ENCODE data around the gene ITPKA.
"Not testable (repeated sequence)": the region's sequence is repeated elsewhere in the genome, so short reads cannot be mapped to it uniquely, and the experiment has no call there.

Gene ITPKA

DNA sequence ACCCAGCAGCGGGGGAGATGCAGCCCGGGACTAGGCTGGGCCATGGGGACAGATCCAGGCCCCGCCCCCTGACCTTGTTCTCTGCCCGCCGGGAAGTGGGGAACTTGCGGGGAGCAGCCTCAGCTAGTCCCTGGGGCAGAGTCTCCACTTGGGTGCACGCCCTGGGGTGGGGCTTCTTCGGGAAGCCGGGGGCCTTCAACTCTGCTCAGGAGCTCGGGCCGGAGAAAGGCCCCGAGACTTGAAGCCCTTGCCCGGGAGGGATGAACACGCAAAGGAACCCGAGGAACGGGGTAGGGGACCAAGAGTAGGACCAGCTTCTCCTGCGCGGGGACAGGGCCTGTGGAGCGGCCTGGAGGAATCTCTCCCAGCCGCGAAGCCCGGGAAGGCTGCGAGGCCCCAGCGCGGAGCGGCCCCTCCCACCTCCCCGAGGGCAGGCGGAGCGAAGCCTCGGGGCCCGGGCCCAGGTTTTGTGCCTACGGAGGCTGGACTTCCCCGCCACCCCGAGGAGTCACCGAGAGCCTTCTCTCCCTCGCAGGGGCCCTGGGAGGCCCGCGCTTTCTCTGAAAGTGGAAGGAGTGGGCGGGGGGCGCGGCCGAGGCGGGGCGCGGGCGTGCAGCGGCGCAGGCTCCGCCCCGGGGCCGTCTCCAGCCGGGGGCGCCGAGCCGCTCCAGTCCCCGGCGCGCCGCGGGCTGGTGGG, at the start of gene ITPKA:
ITPKA (plus strand) TSS at position 670 of the 697 bp plus-strand sequence. CDS start 54 bp downstream, outside the sequence.
- peak; percentile 41 for DNase-seq (ENCODE audit: low spot score)

GRCh38 chr15:41445399-41445798, 48.3 kb upstream of the ITPKA start:
- DNase-seq (ENCODE audit: low spot score) = peak; percentile 57

DNA sequence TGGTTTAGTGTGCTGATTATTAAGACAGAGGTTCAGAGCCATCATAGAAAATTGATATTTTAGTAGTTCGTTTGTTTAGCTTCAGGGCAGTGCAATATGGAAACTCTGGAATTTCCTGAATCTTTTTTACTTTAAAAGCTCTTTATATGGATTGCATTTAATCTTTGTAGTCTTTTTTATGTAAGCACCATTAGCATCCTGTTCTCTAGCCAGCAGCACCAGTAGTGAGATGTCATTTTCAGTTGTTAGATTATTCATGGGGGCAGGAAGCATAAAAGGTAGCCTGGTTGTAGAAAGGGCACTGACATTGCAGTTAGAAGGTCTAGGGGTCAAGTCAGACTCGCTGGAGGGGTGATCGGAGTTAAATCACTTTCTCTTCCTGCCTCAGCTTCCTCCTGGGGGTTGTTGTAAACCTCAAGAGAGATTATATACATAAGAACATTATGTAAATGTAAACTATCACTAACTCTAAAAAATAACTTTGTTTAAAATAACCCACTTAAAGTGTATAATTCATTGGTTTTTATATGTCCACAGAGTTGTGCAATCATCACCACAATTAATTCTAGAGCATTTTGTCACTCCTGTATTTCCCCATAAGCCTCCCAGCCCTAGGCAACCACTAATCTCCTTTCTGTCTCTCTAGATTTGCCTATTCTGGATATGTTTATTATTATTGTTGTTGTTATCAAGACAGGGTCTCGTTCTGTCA, 31.4 kb upstream of the ITPKA start:
- no peak for DNase-seq (ENCODE audit: low spot score)

DNA sequence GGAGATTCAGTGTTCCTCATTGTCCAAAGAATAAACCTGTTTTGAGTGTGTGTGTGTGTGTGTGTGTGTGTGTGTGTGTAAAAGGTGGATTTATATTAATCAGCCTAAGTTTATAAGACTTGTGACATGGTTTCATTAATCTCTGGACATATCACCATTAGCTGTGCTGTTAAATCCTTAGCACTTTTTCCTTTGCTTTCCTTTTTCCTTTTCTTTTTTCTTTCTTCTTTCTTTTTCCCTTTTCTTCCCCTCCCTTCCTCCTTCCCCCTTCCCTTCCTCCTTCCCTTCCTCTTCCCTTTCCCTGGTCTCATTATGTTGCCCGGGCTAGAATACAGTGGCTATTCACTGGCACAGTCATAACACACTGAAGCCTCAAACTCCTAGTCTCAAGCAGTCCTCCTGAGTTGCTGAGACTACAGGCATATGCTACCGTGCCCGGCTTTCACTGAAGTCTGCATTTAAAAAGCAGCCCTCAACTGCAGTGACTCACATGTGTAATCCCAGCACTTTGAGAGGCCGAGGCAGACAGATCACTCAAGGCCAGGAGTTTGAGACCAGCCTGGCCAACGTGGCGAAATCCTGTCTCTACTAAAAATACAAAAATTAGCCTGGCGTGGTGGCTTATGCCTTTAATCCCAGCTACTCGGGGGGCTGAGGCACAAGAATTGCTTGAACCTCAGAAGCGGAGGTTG, 28.6 kb upstream of the ITPKA start:
- DNase-seq (ENCODE audit: low spot score) = no peak

GRCh38 chr15:41465822-41466421, 27.8 kb upstream of the ITPKA start:
- DNase-seq (ENCODE audit: low spot score) = peak; percentile 30

DNA sequence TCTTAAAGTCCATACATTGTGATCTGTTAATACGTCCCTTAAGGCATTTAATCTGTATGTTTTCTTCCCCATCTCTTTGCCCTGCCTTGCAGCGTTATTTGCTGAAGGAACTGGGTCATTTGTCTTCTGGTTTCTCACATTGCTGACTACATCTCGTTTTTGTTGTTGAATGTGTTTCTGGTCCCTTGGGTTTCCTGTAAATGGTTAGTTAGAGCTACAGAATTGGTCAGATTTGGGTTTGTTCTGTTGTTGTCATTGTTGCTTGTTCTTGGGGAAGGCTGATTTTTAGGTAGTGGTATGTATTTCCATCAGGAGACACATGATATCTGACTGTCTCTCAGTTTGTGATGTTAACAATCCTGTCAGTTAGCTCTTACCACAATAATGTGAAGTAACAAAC, 27.0 kb upstream of the ITPKA start:
- DNase-seq (ENCODE audit: low spot score) = no peak

DNA sequence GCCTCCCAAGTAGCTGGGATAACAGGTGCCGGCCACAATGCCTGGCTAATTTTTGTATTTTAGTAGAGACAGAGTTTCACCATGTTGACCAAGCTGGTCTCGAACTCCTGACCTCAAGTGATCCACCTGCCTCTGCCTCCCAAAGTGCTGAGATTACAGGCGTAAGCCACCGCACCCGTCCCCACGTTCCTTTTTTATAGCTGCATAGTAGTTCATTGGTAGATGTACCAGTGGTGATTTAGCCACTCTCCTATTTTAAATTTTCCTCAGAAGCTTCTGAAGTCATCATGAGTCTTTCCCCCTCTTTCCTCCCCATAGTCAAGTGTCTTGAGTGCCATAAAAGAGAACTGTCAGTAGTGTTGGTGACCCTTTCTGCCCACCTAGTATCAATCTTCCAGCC, 24.0 kb upstream of the ITPKA start:
- not testable (repeated sequence) for DNase-seq (ENCODE audit: low spot score)

DNA sequence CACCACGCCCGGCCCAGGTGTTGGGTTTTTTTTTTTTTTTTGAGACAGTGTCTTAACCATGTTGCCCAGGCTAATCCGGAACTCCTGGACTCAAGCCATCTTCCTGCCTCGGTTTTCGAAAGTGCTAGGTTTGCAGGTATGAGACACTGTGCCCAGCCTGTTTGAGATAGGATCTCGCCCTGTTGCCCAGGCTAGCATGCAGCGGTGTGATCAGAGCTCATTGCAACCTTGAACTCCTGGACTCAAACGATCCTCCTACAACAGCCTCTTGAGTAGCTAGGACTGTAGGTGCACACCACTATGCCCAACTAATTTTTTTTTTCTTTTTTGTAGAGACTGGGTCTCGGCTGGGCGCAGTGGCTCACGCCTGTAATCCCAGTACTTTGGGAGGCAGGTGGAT, 20.3 kb upstream of the ITPKA start:
- no peak for DNase-seq (ENCODE audit: low spot score)

GRCh38 chr15:41474436-41474835, 19.2 kb upstream of the ITPKA start:
- DNase-seq (ENCODE audit: low spot score) = no peak

- DNase-seq (ENCODE audit: low spot score) = no peak
Observed at GRCh38 chr15:41474941-41475340, 18.7 kb upstream of the ITPKA start.

GRCh38 chr15:41476416-41477048, 17.1 kb upstream of the ITPKA start:
- no peak for DNase-seq (ENCODE audit: low spot score)

GRCh38 chr15:41480396-41481140, 13.1 kb upstream of the ITPKA start:
- DNase-seq (ENCODE audit: low spot score) = no peak

DNA sequence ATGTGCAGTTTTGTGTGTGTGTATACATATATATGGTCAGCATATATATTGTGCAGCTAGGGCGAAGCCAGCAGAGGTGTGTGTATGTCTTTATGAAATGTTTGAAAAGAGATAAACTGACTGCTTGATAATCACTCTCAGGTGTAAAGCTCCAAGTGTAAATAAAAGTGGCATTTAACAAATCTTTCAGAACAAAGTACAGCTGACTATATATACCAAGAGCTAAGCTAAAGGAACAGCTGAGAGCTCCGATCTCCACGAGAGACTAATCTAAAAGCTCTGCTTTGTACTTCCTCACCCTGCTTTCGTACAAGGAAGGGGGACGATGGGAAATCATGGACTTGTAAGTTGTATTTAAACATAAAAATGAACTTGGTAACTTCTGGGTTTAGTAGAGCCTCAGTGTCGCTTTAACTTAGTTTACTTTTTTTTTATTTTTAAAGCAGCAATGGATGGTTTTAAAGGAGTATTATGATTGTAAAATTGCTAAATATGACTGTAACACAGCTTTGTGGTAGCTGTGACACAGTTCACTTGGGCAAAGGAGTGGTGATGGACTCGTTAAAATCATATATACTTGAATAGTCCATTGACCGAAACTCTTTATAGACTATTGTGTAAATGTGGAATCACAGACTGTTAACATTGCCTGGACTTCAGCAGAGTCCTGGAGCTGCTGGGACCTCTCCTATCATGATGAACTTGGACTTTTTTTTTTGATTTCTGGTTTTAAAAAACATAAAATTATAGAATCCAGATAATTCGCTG, 11.4 kb upstream of the ITPKA start:
- no peak for DNase-seq (ENCODE audit: low spot score)

DNA sequence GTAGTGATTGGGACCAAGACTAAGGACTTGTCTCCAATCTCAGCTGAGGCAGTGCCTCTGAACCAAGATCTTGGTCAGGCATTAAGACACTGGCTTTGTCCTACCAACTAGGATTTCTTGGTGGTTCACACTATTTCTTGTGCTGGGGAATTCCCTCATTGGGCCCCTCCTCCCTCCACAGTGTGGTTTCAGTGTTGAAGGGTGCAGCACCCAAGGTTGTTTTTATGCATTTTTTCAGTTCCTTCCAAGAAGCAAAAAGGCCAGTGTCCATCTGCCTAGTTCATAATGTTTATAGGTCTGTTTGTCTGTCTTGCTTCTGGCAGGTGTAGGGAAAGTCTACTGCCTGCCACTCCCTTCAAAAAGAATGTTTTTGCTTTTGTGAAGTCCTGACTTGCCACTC, 10.6 kb upstream of the ITPKA start:
- DNase-seq (ENCODE audit: low spot score) = no peak

DNA sequence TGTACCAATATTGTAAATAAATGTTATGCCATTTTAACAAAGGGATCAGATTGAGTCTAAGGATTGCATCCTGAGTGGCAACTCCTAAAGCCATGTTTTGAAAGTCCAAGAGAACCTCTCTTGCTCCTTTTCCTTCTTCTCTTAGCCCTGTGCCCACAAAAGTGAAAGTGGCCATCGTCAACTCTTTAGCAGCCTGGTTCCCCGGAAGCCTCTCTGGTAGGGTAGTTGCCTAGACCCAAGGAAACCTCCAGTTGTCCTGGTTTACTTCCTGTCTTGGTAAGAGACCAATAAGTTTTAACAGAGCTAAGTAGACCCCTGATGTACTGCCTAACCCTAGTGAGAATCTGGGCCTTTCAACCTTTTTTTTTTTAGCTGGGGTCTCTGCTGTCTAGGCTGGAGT, 10.2 kb upstream of the ITPKA start:
- DNase-seq (ENCODE audit: low spot score) = no peak

DNA sequence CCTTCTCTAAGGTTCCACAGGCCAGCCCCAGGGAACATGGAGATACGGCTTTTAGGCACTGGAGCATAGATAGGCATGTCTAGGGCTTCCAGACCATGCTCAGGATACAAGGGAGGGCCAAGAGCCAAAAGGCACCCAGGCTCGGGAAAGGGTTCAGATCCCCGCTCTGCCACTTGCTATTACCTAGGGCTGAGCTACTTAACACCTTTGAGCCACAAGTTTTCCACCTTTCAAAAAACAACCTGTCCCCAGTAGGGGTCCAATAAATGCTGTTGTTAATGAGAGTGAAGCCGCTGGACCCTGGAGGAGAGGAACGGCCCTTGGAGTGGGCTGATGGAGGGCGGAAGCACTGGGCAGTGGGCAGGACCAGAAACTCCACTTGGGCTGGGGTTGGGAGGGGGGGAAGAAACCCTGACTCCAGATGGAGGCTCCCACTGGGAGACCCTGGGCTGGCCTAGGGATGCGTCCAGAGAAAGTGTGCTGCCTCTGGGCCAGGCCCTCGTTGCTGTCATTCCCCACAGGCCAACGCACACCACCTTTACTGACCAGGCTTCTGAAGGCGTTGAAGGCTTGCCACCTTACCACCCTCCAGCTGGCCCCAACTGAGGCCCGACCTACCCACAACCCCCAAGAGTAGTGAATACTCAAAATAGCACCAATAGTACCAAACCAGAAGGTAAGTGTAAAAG, 8.6 kb upstream of the ITPKA start:
- no peak for DNase-seq (ENCODE audit: low spot score)

DNA sequence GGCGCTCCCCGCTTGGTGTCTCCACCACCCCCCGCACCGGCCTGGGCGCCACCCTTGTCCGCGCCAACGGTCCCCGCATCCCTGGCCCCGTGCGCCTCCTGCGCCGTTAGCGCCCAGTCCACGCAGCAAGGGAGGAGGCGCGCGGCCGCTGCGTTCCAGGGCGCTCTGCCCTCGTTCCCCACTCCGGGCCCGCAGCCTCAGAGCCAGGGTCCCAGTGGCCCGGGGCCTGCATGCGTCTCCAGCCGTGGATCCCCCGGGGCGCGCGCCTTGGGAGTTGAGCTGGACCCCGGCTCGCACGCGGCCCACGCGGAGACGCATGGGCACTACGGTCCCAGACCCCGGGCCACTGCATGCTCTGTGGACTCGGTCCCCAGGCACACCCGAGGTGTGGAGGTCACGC, 7.4 kb upstream of the ITPKA start:
- DNase-seq (ENCODE audit: low spot score) = no peak

- DNase-seq (ENCODE audit: low spot score) = no peak
Observed at GRCh38 chr15:41487381-41487780, 6.3 kb upstream of the ITPKA start.

- DNase-seq (ENCODE audit: low spot score) = no peak
Observed at GRCh38 chr15:41487802-41488201, 5.9 kb upstream of the ITPKA start.

GRCh38 chr15:41489641-41490040, 4.0 kb upstream of the ITPKA start:
- no peak for DNase-seq (ENCODE audit: low spot score)

All from COLO829 (cell line).